Measurements from ENCODE around the gene NFE2L2.

DNA sequence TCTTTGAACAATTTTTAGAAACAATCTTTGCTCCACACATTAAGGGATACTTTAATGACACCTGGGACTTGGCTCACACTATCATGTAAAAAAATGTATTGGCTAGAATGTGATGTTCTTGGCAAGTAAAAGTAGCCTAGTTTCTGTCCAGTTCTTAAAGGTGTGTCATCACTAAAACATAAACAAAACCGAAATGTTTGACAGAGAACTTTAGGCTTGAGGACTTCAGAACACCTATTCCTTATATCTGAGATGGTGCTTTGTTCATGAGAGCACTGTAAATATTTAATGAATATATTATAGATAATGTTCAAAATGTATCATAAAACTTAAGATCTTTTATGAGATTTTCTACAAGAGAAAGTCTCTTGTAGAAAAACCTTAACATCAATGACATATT lies 71.7 kb downstream of the NFE2L2 start:
- TF ChIP-seq, protein P1, sequence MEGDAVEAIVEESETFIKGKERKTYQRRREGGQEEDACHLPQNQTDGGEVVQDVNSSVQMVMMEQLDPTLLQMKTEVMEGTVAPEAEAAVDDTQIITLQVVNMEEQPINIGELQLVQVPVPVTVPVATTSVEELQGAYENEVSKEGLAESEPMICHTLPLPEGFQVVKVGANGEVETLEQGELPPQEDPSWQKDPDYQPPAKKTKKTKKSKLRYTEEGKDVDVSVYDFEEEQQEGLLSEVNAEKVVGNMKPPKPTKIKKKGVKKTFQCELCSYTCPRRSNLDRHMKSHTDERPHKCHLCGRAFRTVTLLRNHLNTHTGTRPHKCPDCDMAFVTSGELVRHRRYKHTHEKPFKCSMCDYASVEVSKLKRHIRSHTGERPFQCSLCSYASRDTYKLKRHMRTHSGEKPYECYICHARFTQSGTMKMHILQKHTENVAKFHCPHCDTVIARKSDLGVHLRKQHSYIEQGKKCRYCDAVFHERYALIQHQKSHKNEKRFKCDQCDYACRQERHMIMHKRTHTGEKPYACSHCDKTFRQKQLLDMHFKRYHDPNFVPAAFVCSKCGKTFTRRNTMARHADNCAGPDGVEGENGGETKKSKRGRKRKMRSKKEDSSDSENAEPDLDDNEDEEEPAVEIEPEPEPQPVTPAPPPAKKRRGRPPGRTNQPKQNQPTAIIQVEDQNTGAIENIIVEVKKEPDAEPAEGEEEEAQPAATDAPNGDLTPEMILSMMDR (conservative IDR thresholded peaks at IDR 0.05; ENCODE audit: low read length), result no peak
- no peak for TF ChIP-seq EZH2phosphoT487 (IDR thresholded peaks at IDR 0.05; ENCODE audit: borderline replicate concordance, low read depth, low read length)
